Gastrocnemius medialis (tissue), 4 donors: ENCODE data around the gene PRPH. TPM values are rescaled to one million over a fixed set of nuclear protein-coding genes. Genes with fewer than 3 reads are reported as not detected.

Experiments
- ATAC-seq, 2 donors: fragments of 150-250 bp; one replicate each; pipeline ENCODE4 v1.9.1; 2016
- DNase-seq, 2 donors: peaks; one replicate each; pipeline ENCODE4 v3.0.0-alpha.2; 2019
- H3K27ac ChIP-seq, 4 donors: fragments of 200-600 bp; sonication (generic); 1 replicate in 1 of 4; 2 replicates in 3 of 4; pipeline ENCODE4 v1.5.1; 2016 to 2018; ENCODE audit warnings: mild to moderate bottlenecking in 2 of 4, moderate library complexity in 1 of 4
- H3K27me3 ChIP-seq, 3 donors: fragments of 200-600 bp; sonication (generic) in 2 of 3; 1 replicate in 1 of 3; 2 replicates in 2 of 3; pipeline versions ENCODE4 v1.5.1 to v1.6.0; 2016 to 2019; ENCODE audit warnings: mild to moderate bottlenecking in 1 of 3, moderate library complexity in 1 of 3
- H3K36me3 ChIP-seq, 2 donors: fragments of 200-600 bp; sonication (generic) in 1 of 2; one replicate each; pipeline ENCODE4 v1.5.1; 2017 to 2018
- H3K4me1 ChIP-seq, 2 donors: fragments of 200-600 bp; sonication (generic) in 1 of 2; one replicate each; pipeline ENCODE4 v1.5.1; 2016 to 2017; ENCODE audit warnings: mild to moderate bottlenecking in 2 of 2
- H3K4me3 ChIP-seq, 4 donors: fragments of 200-600 bp; sonication (generic) in 3 of 4; 1 replicate in 1 of 4; 2 replicates in 3 of 4; pipeline ENCODE4 v1.5.1; 2016 to 2019; ENCODE audit warnings: mild to moderate bottlenecking in 2 of 4
- H3K9me3 ChIP-seq, 3 donors: fragments of 200-600 bp; sonication (generic) in 2 of 3; 1 replicate in 1 of 3; 2 replicates in 2 of 3; pipeline ENCODE4 v1.5.1; 2016 to 2019
- POLR2A ChIP-seq, 2 donors: fragments of 450-650 bp; IDR thresholded peaks; one replicate each; pipeline ENCODE4 v1.6.1; 2017; ENCODE audit warnings: antibody characterized with exemption in 2 of 2, mild to moderate bottlenecking in 2 of 2, moderate library complexity in 2 of 2
- in situ Hi-C, 4 donors: fragments of 200-750 bp; cut with MboI; loops; one replicate each; pipeline versions ENCODE4 v1.15.0 to v1.8.0; 2017; ENCODE audit warnings: low sequenced_read_pairs in 4 of 4
- intact Hi-C: fragments of 100-400 bp; cut with DNase I; formaldehyde crosslinking; loops from one replicate; pipeline ENCODE4 v1.15.1; 2023; ENCODE audit warnings: low total_unique reads
- total RNA-seq, 4 donors: library from RNA; depleted of rRNA; stranded (reverse); fragments of >200 nt; gene quantifications; one replicate each; pipeline versions ENCODE4 v1.1.0 to v1.2.3, GENCODE V29; 2016
- TF ChIP-seq, protein P1 (sequence below), 5 experiments: fragments of 450-650 bp in 3 of 5; fragments of 200-600 bp in 2 of 5; sonication (generic) in 2 of 5; IDR thresholded peaks in 4 of 5; conservative IDR thresholded peaks in 1 of 5; 1 replicate in 4 of 5; 2 replicates in 1 of 5; pipeline ENCODE4 v1.5.1; 2016 to 2019; ENCODE audit warnings: antibody characterized with exemption in 5 of 5, mild to moderate bottlenecking in 3 of 5, moderate library complexity in 3 of 5

The PRPH gene
- total RNA-seq, 4 donors from 2014 or later = not detected

GRCh38 chr12:49346659-49347310 lies 51.8 kb downstream of the PRPH start, which contains the start of gene DNAJC22:
TSS of gene DNAJC22 (plus strand) at chr12:49346888. CDS start at chr12:49348873, 1,985 bp downstream.
- Histone ChIP-seq H3K27ac (no peak within 1 kb of the TSS), H3K36me3 (no peaks in the 10 kb centered on the region), H3K4me3 (peak within 1 kb of the TSS; percentile 36 to 65 (median 46)), H3K9me3 (no peaks in the 10 kb centered on the region), H3K27me3 (peaks cover 77 to 91% (median 84%) of the 10 kb centered on the region in 3 donors), H3K4me1 (peaks cover 36 to 53% of the 10 kb centered on the region in 2 donors)
- in situ Hi-C loops = no loop called here
- DNase-seq = no peak
- intact Hi-C loops = no loop called here
- no peak for ATAC-seq
- TF ChIP-seq, protein P1, sequence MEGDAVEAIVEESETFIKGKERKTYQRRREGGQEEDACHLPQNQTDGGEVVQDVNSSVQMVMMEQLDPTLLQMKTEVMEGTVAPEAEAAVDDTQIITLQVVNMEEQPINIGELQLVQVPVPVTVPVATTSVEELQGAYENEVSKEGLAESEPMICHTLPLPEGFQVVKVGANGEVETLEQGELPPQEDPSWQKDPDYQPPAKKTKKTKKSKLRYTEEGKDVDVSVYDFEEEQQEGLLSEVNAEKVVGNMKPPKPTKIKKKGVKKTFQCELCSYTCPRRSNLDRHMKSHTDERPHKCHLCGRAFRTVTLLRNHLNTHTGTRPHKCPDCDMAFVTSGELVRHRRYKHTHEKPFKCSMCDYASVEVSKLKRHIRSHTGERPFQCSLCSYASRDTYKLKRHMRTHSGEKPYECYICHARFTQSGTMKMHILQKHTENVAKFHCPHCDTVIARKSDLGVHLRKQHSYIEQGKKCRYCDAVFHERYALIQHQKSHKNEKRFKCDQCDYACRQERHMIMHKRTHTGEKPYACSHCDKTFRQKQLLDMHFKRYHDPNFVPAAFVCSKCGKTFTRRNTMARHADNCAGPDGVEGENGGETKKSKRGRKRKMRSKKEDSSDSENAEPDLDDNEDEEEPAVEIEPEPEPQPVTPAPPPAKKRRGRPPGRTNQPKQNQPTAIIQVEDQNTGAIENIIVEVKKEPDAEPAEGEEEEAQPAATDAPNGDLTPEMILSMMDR (IDR thresholded peaks at IDR 0.05 in 4 of 5, conservative IDR thresholded peaks at IDR 0.05 in 1 of 5) = no peak
- no peak for TF ChIP-seq POLR2A (IDR thresholded peaks at IDR 0.05)

DNA sequence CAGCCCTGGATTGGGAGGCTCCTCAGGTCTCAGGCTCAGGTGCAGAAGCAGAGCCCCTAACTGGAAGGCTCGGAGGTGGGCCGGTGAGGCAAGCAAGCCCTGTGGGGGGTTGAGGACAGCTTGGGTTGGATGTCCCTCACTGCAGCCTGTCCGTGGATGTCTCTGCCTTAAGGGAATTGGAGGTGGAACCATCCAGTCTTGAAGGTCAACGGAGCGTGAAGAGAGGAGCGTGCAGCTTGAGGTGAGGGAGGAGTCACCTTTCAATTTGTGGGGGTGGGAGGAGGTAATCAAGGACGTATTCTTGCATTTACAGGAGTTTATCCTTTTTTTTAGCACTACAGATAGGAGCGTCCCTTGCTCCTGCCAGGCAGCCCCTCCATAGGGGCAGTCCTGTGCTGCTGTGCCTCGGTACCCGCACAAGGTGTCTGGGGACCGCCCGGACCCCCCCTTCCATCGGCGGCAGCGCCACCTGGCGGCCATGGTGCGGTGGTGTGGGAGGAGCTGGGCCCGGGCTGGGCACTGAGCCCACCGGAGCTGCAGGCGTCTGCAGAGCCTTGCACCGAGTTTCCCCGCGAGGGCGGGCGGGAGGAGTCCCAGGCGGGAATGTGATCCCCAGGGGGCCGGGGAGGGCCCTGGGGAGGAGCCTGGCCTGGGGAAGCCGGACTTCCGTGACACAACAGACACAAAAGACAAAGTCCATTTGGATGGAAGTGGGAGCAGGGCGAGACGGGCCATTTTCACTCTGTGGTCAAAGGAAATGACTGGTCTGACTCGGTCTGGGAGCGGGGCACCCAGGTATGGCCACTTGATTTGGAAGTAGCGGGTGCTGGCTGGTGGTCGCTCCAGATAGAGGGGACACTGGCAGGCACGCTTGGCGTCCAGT lies 52.6 kb downstream of the PRPH start:
- Histone ChIP-seq H3K36me3 (no peaks in the 10 kb centered on the region), H3K4me1 (peaks cover 36 to 46% of the 10 kb centered on the region in 2 donors), H3K27me3 (peaks cover 78 to 83% (median 80%) of the 10 kb centered on the region in 3 donors), H3K4me3 (peak overlapping the region; percentile 36 to 65 (median 46)), H3K27ac (no peak overlapping the region), H3K9me3 (no peaks in the 10 kb centered on the region)
- in situ Hi-C loops = no loop called here
- intact Hi-C loops = no loop called here
- ATAC-seq = peak; percentile 61 to 79
- no peak for TF ChIP-seq POLR2A (IDR thresholded peaks at IDR 0.05)
- TF ChIP-seq, protein P1 (IDR thresholded peaks at IDR 0.05 in 4 of 5, conservative IDR thresholded peaks at IDR 0.05 in 1 of 5) = peak; percentile 86 to 97 (median 90)
- DNase-seq = peak in 1 of 2 donors; percentile 55

Other genes with a start within 250 kb of the PRPH start
- gene KMT2D, start 234.4 kb upstream of the PRPH start, total RNA-seq = 10 to 100 TPM; 36.0 to 99.0 (median 71.3) TPM
- under 1 TPM in 2 of 4 donors, not detected in 2; 0.46 to 0.71 TPM for gene RHEBL1, start 225.2 kb upstream of the PRPH start, total RNA-seq
- gene DHH, start 200.3 kb upstream of the PRPH start, total RNA-seq = under 1 TPM in 3 of 4 donors, not detected in 1; 0.09 to 0.36 (median 0.15) TPM
- gene LMBR1L, start 184.3 kb upstream of the PRPH start, total RNA-seq = 10 to 100 TPM; 11.1 to 27.2 (median 15.9) TPM
- gene TUBA1B, start 163.8 kb upstream of the PRPH start, total RNA-seq = 1,000 to 10,000 TPM in 1 of 4 donors, 100 to 1,000 TPM in 3; 124 to 1,632 (median 402) TPM
- gene TUBA1A, start 106.1 kb upstream of the PRPH start, total RNA-seq = 10 to 100 TPM; 14.7 to 68.0 (median 25.1) TPM
- 100 to 1,000 TPM in 1 of 4 donors, 10 to 100 TPM in 3; 53.9 to 130 (median 72.5) TPM for gene TUBA1C, start 30.1 kb upstream of the PRPH start, total RNA-seq
- under 1 TPM in 1 of 4 donors, not detected in 3; 0.24 TPM for gene TROAP, start 28.1 kb downstream of the PRPH start, total RNA-seq
- gene C1QL4, start 42.0 kb downstream of the PRPH start, total RNA-seq = not detected
- under 1 TPM in 1 of 4 donors, not detected in 3; 0.24 TPM for gene DNAJC22, start 51.7 kb downstream of the PRPH start, total RNA-seq
- gene SPATS2, start 72.3 kb downstream of the PRPH start, total RNA-seq = 1 to 10 TPM; 5.3 to 7.8 (median 6.7) TPM
- not detected for gene KCNH3, start 243.9 kb downstream of the PRPH start, total RNA-seq